UCSD-AML1 (cell line): ENCODE measurements around the gene ZNF610.

Experiments
- DNase-seq: peaks from one replicate; lab custom pipeline; 2025; ENCODE audit not compliant: unreplicated experiment; lab: John Stamatoyannopoulos, UW

Gene ZNF610

GRCh38 chr19:52397310-52398080 is 61.5 kb downstream of the ZNF610 start, which contains the start of gene ZNF528:
Gene ZNF528 (plus strand): TSS chr19:52397849. CDS start chr19:52402014, 4,165 bp downstream.
- DNase-seq, result no peak

- no peak for DNase-seq
Observed at GRCh38 chr19:52398081-52398441, 62.0 kb downstream of the ZNF610 start.

DNA sequence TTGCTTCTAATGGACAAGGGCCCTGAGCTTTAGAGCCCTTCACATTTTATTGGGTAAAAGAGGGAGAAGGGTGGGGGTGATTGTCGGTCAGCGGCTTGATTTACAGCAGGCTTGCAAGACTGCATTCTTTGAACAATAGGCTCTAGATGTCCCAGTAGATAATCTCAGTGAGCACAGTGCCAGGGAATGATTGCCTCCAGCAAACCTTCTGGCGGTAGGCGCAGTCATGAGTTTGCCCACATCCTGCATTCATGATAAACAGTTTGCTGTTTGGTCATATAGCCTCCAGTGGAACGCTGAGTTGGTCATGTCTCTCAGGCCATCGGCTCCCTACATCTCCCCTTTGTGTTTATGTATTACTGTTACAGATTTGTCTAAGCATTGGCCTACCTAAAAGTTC is 74.2 kb downstream of the ZNF610 start:
- no peak for DNase-seq

DNA sequence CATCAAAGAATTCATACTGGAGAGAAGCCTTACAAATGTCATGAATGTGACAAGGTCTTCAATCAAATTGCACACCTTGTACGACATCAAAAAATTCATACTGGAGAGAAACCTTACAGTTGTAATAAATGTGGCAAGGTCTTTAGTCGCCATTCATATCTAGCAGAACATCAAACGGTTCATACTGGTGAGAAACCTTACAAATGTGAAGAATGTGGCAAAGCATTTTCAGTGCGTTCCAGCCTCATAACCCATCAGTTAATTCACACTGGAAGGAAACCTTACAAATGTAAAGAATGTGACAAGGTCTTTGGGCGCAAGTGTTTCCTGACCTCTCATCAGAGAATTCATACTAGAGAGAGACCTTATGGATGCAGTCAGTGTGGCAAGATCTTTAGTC is 79.7 kb downstream of the ZNF610 start:
- no peak for DNase-seq
